Endothelial cell of umbilical vein (primary cell): ENCODE results near the gene RTN4R. TPM values are rescaled to one million over a fixed set of nuclear protein-coding genes. Genes with fewer than 3 reads are reported as not detected.

Experiments used
- BruUV-seq: library from RNA; stranded (reverse); fragments of 400-500 nt; replicated peaks from 2 replicates; lab custom pipeline; 2021; lab: Mats Ljungman, UMichigan
- CTCF ChIA-PET: fragments of 300-600, 350-600 bp; sonication (Branson Sonifier 250); formaldehyde crosslinking; loops from one replicate; lab custom pipeline; 2021; ENCODE audit warnings: antibody characterized with exemption, inconsistent platforms; lab: Charles Lee
- POLR2A ChIA-PET: fragments of 300-600, 350-600 bp; sonication (Branson Sonifier 250); formaldehyde crosslinking; loops from one replicate; lab custom pipeline; 2021; ENCODE audit warnings: antibody characterized with exemption, inconsistent platforms; lab: Charles Lee
- DNase-seq: peaks from one replicate; pipeline ENCODE4 v3.0.0-alpha.2; 2011; ENCODE audit warnings: low read depth, low spot score
- FAIRE-seq: peaks from 2 replicates; lab custom pipeline; 2011; peaks lifted over from hg19 to GRCh38; lab: Jason Lieb, UNC
- H2AFZ ChIP-seq: 2 replicates; pipeline ENCODE4 v1.6.0; 2012; ENCODE audit warnings: low read depth, low read length, control low read depth, inconsistent platforms
- H3K27ac ChIP-seq: 2 replicates; pipeline ENCODE4 v1.5.1; 2011; ENCODE audit warnings: low read depth, mild to moderate bottlenecking, control low read depth, low read length, moderate library complexity; ENCODE audit not compliant: insufficient read depth
- H3K27me3 ChIP-seq, 2 experiments: 2 replicates each; pipeline versions ENCODE4 v1.6.0 to v1.6.1; 2011; ENCODE audit warnings: low read length in 2 of 2, mixed read lengths in 1 of 2; ENCODE audit not compliant: control insufficient read depth in 2 of 2, insufficient read depth in 2 of 2
- H3K36me3 ChIP-seq, 2 experiments: 2 replicates in 1 of 2; 3 replicates in 1 of 2; pipeline ENCODE4 v1.5.1; 2011; ENCODE audit warnings: low read length in 2 of 2, mild to moderate bottlenecking in 1 of 2, moderate library complexity in 1 of 2; ENCODE audit not compliant: control insufficient read depth in 2 of 2, insufficient read depth in 2 of 2; ENCODE audit errors: extremely low read depth in 1 of 2
- H3K4me1 ChIP-seq: 3 replicates; pipeline ENCODE4 v1.5.1; 2011; ENCODE audit warnings: mild to moderate bottlenecking, low read length; ENCODE audit not compliant: control insufficient read depth, insufficient read depth; ENCODE audit errors: extremely low read depth
- H3K4me2 ChIP-seq: 2 replicates; pipeline ENCODE4 v1.6.1; 2011; ENCODE audit warnings: low read length, control low read depth, mixed read lengths; ENCODE audit not compliant: insufficient read depth
- H3K4me3 ChIP-seq, 3 experiments: fragments of 200-600 bp in 1 of 3; sonication (generic), shearing (Covaris generic) in 1 of 3; replicated peaks in 1 of 3; 2 replicates each; pipeline ENCODE4 v1.5.1; 2011 to 2016; ENCODE audit warnings: control low read depth in 3 of 3, low read length in 3 of 3, mild to moderate bottlenecking in 2 of 3, inconsistent platforms in 1 of 3, low read depth in 1 of 3, moderate library complexity in 1 of 3; ENCODE audit not compliant: insufficient read depth in 1 of 3
- H3K79me2 ChIP-seq: 2 replicates; pipeline ENCODE4 v1.6.0; 2012; ENCODE audit warnings: low read length, inconsistent platforms; ENCODE audit not compliant: control insufficient read depth, insufficient read depth
- H3K9ac ChIP-seq: replicated peaks from 2 replicates; pipeline ENCODE3; 2011; ENCODE audit warnings: low read length, control low read depth; ENCODE audit not compliant: insufficient read depth; ENCODE audit errors: extremely low read depth
- H3K9me1 ChIP-seq: replicated peaks from 3 replicates; pipeline ENCODE4 v1.6.0; 2011; ENCODE audit warnings: mild to moderate bottlenecking, low read length; ENCODE audit not compliant: control insufficient read depth, insufficient read depth; ENCODE audit errors: extremely low read depth
- H3K9me3 ChIP-seq: replicated peaks from 2 replicates; pipeline ENCODE4 v1.5.1; 2012; ENCODE audit warnings: low read length, inconsistent platforms; ENCODE audit not compliant: control insufficient read depth, insufficient read depth
- H4K20me1 ChIP-seq: replicated peaks from 2 replicates; pipeline ENCODE3; 2011; ENCODE audit warnings: mild to moderate bottlenecking, low read length; ENCODE audit not compliant: control insufficient read depth, insufficient read depth; ENCODE audit errors: extremely low read depth
- EZH2 ChIP-seq: IDR thresholded peaks from 2 replicates; pipeline ENCODE4 v1.6.1; 2012; ENCODE audit warnings: borderline replicate concordance, low read depth, mild to moderate bottlenecking, moderate library complexity, low read length, inconsistent platforms; ENCODE audit not compliant: severe bottlenecking
- FOS ChIP-seq: IDR thresholded peaks from 2 replicates; pipeline ENCODE4 v1.6.1; 2011; ENCODE audit warnings: mild to moderate bottlenecking, low read length, moderate library complexity, borderline replicate concordance; ENCODE audit not compliant: insufficient read depth
- MAX ChIP-seq: IDR thresholded peaks from 2 replicates; pipeline ENCODE4 v1.6.1; 2011; ENCODE audit not compliant: insufficient read depth, insufficient read length
- MYC ChIP-seq: IDR thresholded peaks from one replicate; pipeline ENCODE4 v1.6.1; 2011; ENCODE audit warnings: mild to moderate bottlenecking, low read depth, low read length
- POLR2A ChIP-seq: IDR thresholded peaks from 2 replicates; pipeline ENCODE4 v1.6.1; 2012; ENCODE audit warnings: low read depth, mild to moderate bottlenecking, control low read depth, low read length
- POLR2AphosphoS5 ChIP-seq: IDR thresholded peaks from 2 replicates; pipeline ENCODE4 v1.6.1; 2012; ENCODE audit warnings: low read depth, mild to moderate bottlenecking, control low read depth, low read length, moderate library complexity; ENCODE audit not compliant: insufficient read depth
- dilution Hi-C: fragments of 300-500 bp; cut with MboI; formaldehyde crosslinking; loops from one replicate; pipeline ENCODE4 v1.15.0; 2019; ENCODE audit warnings: low sequenced_read_pairs; ENCODE audit not compliant: extremely low pct_ligation_motif_present
- intact Hi-C: fragments of 100-400 bp; cut with micrococcal nuclease; formaldehyde crosslinking; loops from one replicate; pipeline ENCODE4 v1.10.0; 2022
- polyA plus RNA-seq, 4 experiments: library from polyadenylated mRNA; depleted of rRNA in 3 of 4; stranded (reverse) in 3 of 4; unstranded in 1 of 4; fragments of >200 nt; gene quantifications; 2 replicates each; pipeline versions ENCODE4 v1.2.1 to v1.2.3, GENCODE V29; 2011 to 2012; ENCODE audit warnings: missing spikeins in 1 of 4
- total RNA-seq: library from RNA; stranded (reverse); gene quantifications from 2 replicates; pipeline ENCODE4 v1.2.3, GENCODE V29; 2021
- TF ChIP-seq, protein P1 (sequence below), 2 donors: IDR thresholded peaks; 1 replicate in 1 of 2; 2 replicates in 1 of 2; pipeline ENCODE4 v1.5.1; 2011; ENCODE audit warnings: low read length in 2 of 2, mild to moderate bottlenecking in 2 of 2, moderate library complexity in 2 of 2, control low read depth in 1 of 2, inconsistent platforms in 1 of 2, low read depth in 1 of 2; ENCODE audit not compliant: insufficient read depth in 1 of 2; ENCODE audit errors: extremely low read depth in 1 of 2

Gene RTN4R
- total and polyA plus RNA-seq, 2 donors (not counting 3 experiments of a cell fraction or from before 2014, with no cell fraction given) = 1.2 to 2.2 TPM

DNA sequence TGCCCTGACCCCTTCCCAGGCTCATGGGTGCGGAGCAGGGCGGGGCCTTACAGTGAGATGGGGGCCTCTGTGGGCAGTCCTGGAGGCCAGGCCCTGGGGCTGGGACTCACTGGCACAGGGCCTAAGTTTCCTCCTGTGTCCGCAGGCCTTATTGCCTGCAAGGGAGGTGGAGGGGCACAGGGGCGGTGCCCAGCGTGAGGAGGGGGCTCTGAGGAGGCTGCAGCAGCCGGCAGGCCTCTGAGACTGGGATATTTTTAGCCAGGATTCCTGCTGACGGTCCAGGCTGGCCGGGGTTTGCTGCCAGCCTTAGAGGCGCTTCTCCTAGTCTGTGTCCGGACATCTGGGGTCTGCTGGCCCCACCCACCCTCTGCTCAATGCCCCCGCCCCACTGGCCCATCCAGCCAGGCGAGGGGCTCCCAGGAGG lies 5.7 kb upstream of the RTN4R start:
- H3K27me3 ChIP-seq = no peaks in the 10 kb centered on the region
- no peak overlapping the region for H3K9ac ChIP-seq
- H2AFZ ChIP-seq = no peak overlapping the region
- DNase-seq (no peak), FAIRE-seq (no peak)
- no TSS peak for BruUV-seq
- no peaks in the 10 kb centered on the region for H3K4me1 ChIP-seq
- no peaks in the 10 kb centered on the region for H3K9me3 ChIP-seq
- no peaks in the 10 kb centered on the region for H3K36me3 ChIP-seq
- no peak for TF ChIP-seq POLR2A
- TF ChIP-seq POLR2AphosphoS5 = no peak
- TF ChIP-seq MYC = no peak
- TF ChIP-seq MAX = no peak
- TF ChIP-seq FOS = no peak
- TF ChIP-seq, protein P1, sequence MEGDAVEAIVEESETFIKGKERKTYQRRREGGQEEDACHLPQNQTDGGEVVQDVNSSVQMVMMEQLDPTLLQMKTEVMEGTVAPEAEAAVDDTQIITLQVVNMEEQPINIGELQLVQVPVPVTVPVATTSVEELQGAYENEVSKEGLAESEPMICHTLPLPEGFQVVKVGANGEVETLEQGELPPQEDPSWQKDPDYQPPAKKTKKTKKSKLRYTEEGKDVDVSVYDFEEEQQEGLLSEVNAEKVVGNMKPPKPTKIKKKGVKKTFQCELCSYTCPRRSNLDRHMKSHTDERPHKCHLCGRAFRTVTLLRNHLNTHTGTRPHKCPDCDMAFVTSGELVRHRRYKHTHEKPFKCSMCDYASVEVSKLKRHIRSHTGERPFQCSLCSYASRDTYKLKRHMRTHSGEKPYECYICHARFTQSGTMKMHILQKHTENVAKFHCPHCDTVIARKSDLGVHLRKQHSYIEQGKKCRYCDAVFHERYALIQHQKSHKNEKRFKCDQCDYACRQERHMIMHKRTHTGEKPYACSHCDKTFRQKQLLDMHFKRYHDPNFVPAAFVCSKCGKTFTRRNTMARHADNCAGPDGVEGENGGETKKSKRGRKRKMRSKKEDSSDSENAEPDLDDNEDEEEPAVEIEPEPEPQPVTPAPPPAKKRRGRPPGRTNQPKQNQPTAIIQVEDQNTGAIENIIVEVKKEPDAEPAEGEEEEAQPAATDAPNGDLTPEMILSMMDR (IDR thresholded peaks at IDR 0.05; ENCODE audit: extremely low read depth in 1 of 2, insufficient read depth in 1 of 2, low read depth in 1 of 2, low read length in 2 of 2) = no peak
- no peak for TF ChIP-seq EZH2
- POLR2A ChIA-PET = no interaction called here
- no peak overlapping the region for H3K27ac ChIP-seq
- intact Hi-C loops = no loop called here
- dilution Hi-C loops = no loop called here
- H4K20me1 ChIP-seq = no peaks in the 10 kb centered on the region
- H3K4me3 ChIP-seq = no peak overlapping the region
- H3K9me1 ChIP-seq = no peaks in the 10 kb centered on the region
- CTCF ChIA-PET = interaction anchor here (1.0 kb wide), 1 partner anchor 117 kb away, joined by 4 read pairs; no protein-coding TSS in a partner anchor
- no peak overlapping the region for H3K4me2 ChIP-seq
- no peaks in the 10 kb centered on the region for H3K79me2 ChIP-seq
